Common myeloid progenitor, CD34-positive (primary cell): ENCODE measurements around the gene ASMTL.

Source experiments
- CTCF ChIA-PET: fragments of 350-600 bp; sonication (Branson Sonifier 250); formaldehyde crosslinking; loops from one replicate; lab custom pipeline; 2021; ENCODE audit warnings: antibody characterized with exemption; lab: Charles Lee
- POLR2A ChIA-PET: fragments of 350-600 bp; sonication (Branson Sonifier 250); formaldehyde crosslinking; loops from one replicate; lab custom pipeline; 2021; ENCODE audit warnings: antibody characterized with exemption; lab: Charles Lee
- DNase-seq, 3 donors: peaks; one replicate each; pipeline versions ENCODE4 v3.0.0 to v3.0.0-alpha.2; 2013
- H3K27ac ChIP-seq, 2 experiments: 1 replicate in 1 of 2; 2 replicates in 1 of 2; pipeline ENCODE4 v1.7.0; 2013; ENCODE audit warnings: inconsistent platforms in 2 of 2, low read length in 2 of 2, mild to moderate bottlenecking in 2 of 2, low read depth in 1 of 2, moderate library complexity in 1 of 2; ENCODE audit not compliant: severe bottlenecking in 2 of 2, insufficient read depth in 1 of 2, poor library complexity in 1 of 2
- H3K27me3 ChIP-seq, 5 experiments: replicated peaks in 2 of 5; 1 replicate in 3 of 5; 2 replicates in 2 of 5; pipeline versions ENCODE4 v1.6.1 to v1.7.0; 2013; ENCODE audit warnings: low read length in 4 of 5, mild to moderate bottlenecking in 2 of 5, moderate library complexity in 2 of 5, inconsistent platforms in 1 of 5; ENCODE audit not compliant: insufficient read depth in 5 of 5, control insufficient read depth in 4 of 5
- H3K36me3 ChIP-seq, 4 experiments: 1 replicate in 2 of 4; 2 replicates in 2 of 4; pipeline versions ENCODE4 v1.6.1 to v1.7.0; 2013; ENCODE audit warnings: low read length in 3 of 4, control low read depth in 1 of 4, mild to moderate bottlenecking in 1 of 4; ENCODE audit not compliant: control insufficient read depth in 4 of 4, insufficient read depth in 4 of 4
- H3K4me1 ChIP-seq, 4 experiments: 1 replicate in 3 of 4; 2 replicates in 1 of 4; pipeline versions ENCODE4 v1.6.1 to v1.7.1; 2013; ENCODE audit warnings: low read length in 3 of 4, mild to moderate bottlenecking in 3 of 4, control low read depth in 1 of 4, inconsistent platforms in 1 of 4, moderate library complexity in 1 of 4; ENCODE audit not compliant: control insufficient read depth in 4 of 4, insufficient read depth in 4 of 4; ENCODE audit errors: control extremely low read depth in 1 of 4
- H3K4me3 ChIP-seq, 7 experiments: 1 replicate in 4 of 7; 2 replicates in 3 of 7; pipeline versions ENCODE4 v1.5.1 to v1.7.0; 2013; ENCODE audit warnings: mild to moderate bottlenecking in 7 of 7, low read length in 6 of 7, moderate library complexity in 6 of 7, inconsistent platforms in 2 of 7, low read depth in 2 of 7, control low read depth in 1 of 7; ENCODE audit not compliant: insufficient read depth in 4 of 7, control insufficient read depth in 1 of 7; ENCODE audit errors: extremely low read depth in 1 of 7
- H3K9me3 ChIP-seq, 5 experiments: 1 replicate in 4 of 5; 2 replicates in 1 of 5; pipeline versions ENCODE4 v1.6.1 to v1.7.1; 2013; ENCODE audit warnings: low read length in 4 of 5, mild to moderate bottlenecking in 2 of 5, inconsistent platforms in 1 of 5, low read depth in 1 of 5, moderate library complexity in 1 of 5; ENCODE audit not compliant: control insufficient read depth in 4 of 5, insufficient read depth in 2 of 5; ENCODE audit errors: control extremely low read depth in 1 of 5
- WGBS: methylation state at CpG from one replicate; pipeline ENCODE4 v1.1.5; 2013; ENCODE audit not compliant: insufficient coverage; 5-methylcytosine and 5-hydroxymethylcytosine counted together

ASMTL gene

GRCh38 chrX:1397001-1397400, 55.7 kb downstream of the ASMTL start:
- Histone ChIP-seq H3K9me3 (no peaks in the 10 kb centered on the region), H3K36me3 (peaks cover 3 to 48% (median 19%) of the 10 kb centered on the region in 4 experiments), H3K27me3 (no peaks in the 10 kb centered on the region), H3K4me3 (no peak overlapping the region), H3K4me1 (peaks cover 0 to 18% (median 6%) of the 10 kb centered on the region in 4 experiments), H3K27ac (no peak overlapping the region)
- POLR2A ChIA-PET, result no interaction called here
- 95% methylated on average over 12 of the region's 15 CpGs for WGBS
- DNase-seq, result no peak
- CTCF ChIA-PET, result no interaction called here

- H3K27me3 ChIP-seq, result no peaks in the 10 kb centered on the region
- no peaks in the 10 kb centered on the region for H3K9me3 ChIP-seq
- no peak overlapping the region for H3K27ac ChIP-seq
- CTCF ChIA-PET, result no interaction called here
- no peak overlapping the region for H3K4me3 ChIP-seq
- peaks cover 3 to 42% (median 15%) of the 10 kb centered on the region in 4 experiments for H3K36me3 ChIP-seq
- peaks cover 5 to 24% (median 13%) of the 10 kb centered on the region in 4 experiments for H3K4me1 ChIP-seq
- DNase-seq, result no peak
- 97% methylated on average over 5 of the region's 5 CpGs for WGBS
- POLR2A ChIA-PET, result no interaction called here
These were observed 57.0 kb downstream of the ASMTL start for GRCh38 chrX:1395646-1396216.

- CTCF ChIA-PET, result no interaction called here
- H3K9me3 ChIP-seq, result no peaks in the 10 kb centered on the region
- no peak overlapping the region for H3K4me3 ChIP-seq
- 97% methylated on average over 18 of the region's 22 CpGs for WGBS
- POLR2A ChIA-PET, result no interaction called here
- no peak overlapping the region for H3K27ac ChIP-seq
- peaks cover 5 to 27% (median 16%) of the 10 kb centered on the region in 4 experiments for H3K4me1 ChIP-seq
- DNase-seq, result no peak
- peaks cover 3 to 43% (median 15%) of the 10 kb centered on the region in 4 experiments for H3K36me3 ChIP-seq
- no peaks in the 10 kb centered on the region for H3K27me3 ChIP-seq
These were observed 57.8 kb downstream of the ASMTL start for GRCh38 chrX:1394731-1395501.

- POLR2A ChIA-PET, result no interaction called here
- CTCF ChIA-PET, result no interaction called here
- no peak overlapping the region for H3K4me3 ChIP-seq
These were observed 58.7 kb downstream of the ASMTL start for GRCh38 chrX:1393871-1394615.

GRCh38 chrX:1392376-1393068, 60.2 kb downstream of the ASMTL start:
- ChIA-PET POLR2A (no interaction called here), CTCF (no interaction called here)
- H3K36me3 ChIP-seq, result peaks cover 2 to 52% (median 27%) of the 10 kb centered on the region in 4 experiments
- no peaks in the 10 kb centered on the region for H3K27me3 ChIP-seq
- H3K4me1 ChIP-seq, result peaks cover 5 to 27% (median 18%) of the 10 kb centered on the region in 4 experiments
- DNase-seq, result peak; percentile 50 to 82 (median 75)
- WGBS, result under 1% methylated on average over 42 of the region's 76 CpGs
- peak overlapping the region; percentile 28 to 100 (median 99) for H3K4me3 ChIP-seq
- H3K27ac ChIP-seq, result peak overlapping the region; percentile 40 to 81
- H3K9me3 ChIP-seq, result no peaks in the 10 kb centered on the region

More at GRCh38 chrX:1393871-1394615, 58.7 kb downstream of the ASMTL start:
- no peaks in the 10 kb centered on the region for H3K9me3 ChIP-seq
- H3K36me3 ChIP-seq, result peaks cover 7 to 48% (median 20%) of the 10 kb centered on the region in 4 experiments
- H3K27me3 ChIP-seq, result no peaks in the 10 kb centered on the region
- peaks cover 5 to 27% (median 18%) of the 10 kb centered on the region in 4 experiments for H3K4me1 ChIP-seq
- no peak for DNase-seq
- 90% methylated on average over 14 of the region's 16 CpGs for WGBS
- H3K27ac ChIP-seq, result no peak overlapping the region

- Histone ChIP-seq H3K4me3 (peak within 1 kb of the TSS; percentile 77 to 100 (median 99)), H3K36me3 (peaks cover 5 to 57% (median 33%) of the 10 kb centered on the region in 4 experiments), H3K9me3 (no peaks in the 10 kb centered on the region), H3K27me3 (no peaks in the 10 kb centered on the region), H3K4me1 (peaks cover 5 to 27% (median 18%) of the 10 kb centered on the region in 4 experiments), H3K27ac (peak within 1 kb of the TSS; percentile 77 to 81)
- DNase-seq, result peak; percentile 97 to 99 (median 99)
- CTCF ChIA-PET, result no interaction called here
- WGBS, result 0% methylated on average over 83 of the region's 90 CpGs
- POLR2A ChIA-PET, result no interaction called here
These were observed 60.9 kb downstream of the ASMTL start, which contains the start of gene SLC25A6 for GRCh38 chrX:1391707-1392375. Gene SLC25A6 (minus strand): TSS chrX:1392113. CDS start chrX:1392009, 104 bp downstream.
